ENCODE measurements around the gene GPBAR1. TPM values are rescaled to one million over a fixed set of nuclear protein-coding genes. Genes with fewer than 3 reads are reported as not detected.
A peak's percentile ranks its signal among the peaks of the same experiment; 100 is the strongest.

GPBAR1 gene
- total RNA-seq, 3 donors from 2014 or later, result 0.64 to 3.7 (median 3.3) TPM

- ATAC-seq, result peak; percentile 1
- intact Hi-C loops (cut with DNase I, micrococcal nuclease), result loop anchor here in 1 of 2 donors (5.0 kb wide), 1 partner anchor 111 kb away; no protein-coding TSS in a partner anchor
- H3K9me3 ChIP-seq, result no peaks in the 10 kb centered on the region
- TF ChIP-seq, protein P1, sequence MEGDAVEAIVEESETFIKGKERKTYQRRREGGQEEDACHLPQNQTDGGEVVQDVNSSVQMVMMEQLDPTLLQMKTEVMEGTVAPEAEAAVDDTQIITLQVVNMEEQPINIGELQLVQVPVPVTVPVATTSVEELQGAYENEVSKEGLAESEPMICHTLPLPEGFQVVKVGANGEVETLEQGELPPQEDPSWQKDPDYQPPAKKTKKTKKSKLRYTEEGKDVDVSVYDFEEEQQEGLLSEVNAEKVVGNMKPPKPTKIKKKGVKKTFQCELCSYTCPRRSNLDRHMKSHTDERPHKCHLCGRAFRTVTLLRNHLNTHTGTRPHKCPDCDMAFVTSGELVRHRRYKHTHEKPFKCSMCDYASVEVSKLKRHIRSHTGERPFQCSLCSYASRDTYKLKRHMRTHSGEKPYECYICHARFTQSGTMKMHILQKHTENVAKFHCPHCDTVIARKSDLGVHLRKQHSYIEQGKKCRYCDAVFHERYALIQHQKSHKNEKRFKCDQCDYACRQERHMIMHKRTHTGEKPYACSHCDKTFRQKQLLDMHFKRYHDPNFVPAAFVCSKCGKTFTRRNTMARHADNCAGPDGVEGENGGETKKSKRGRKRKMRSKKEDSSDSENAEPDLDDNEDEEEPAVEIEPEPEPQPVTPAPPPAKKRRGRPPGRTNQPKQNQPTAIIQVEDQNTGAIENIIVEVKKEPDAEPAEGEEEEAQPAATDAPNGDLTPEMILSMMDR (IDR thresholded peaks at IDR 0.05), result no peak
- H3K4me1 ChIP-seq (ENCODE audit: low read depth), result peaks cover 67% of the 10 kb centered on the region
- peak overlapping the region; percentile 68 for H3K4me3 ChIP-seq
- no peaks in the 10 kb centered on the region for H3K36me3 ChIP-seq (ENCODE audit: low read depth)
- DNase-seq, result peak in 1 of 3 donors; percentile 48
Observed at GRCh38 chr2:218291318-218292047, 30.7 kb downstream of the GPBAR1 start.

- peak; percentile 81 for ATAC-seq
- intact Hi-C loops (cut with DNase I, micrococcal nuclease), result loop anchor here in 1 of 2 donors (5.0 kb wide), 1 partner anchor 110 kb away; no protein-coding TSS in a partner anchor
Observed at GRCh38 chr2:218292048-218293014, 31.5 kb downstream of the GPBAR1 start, which contains the start of gene TMBIM1. TMBIM1 (minus strand) TSS chr2:218292503; CDS start chr2:218282141, 10,362 bp downstream.

DNA sequence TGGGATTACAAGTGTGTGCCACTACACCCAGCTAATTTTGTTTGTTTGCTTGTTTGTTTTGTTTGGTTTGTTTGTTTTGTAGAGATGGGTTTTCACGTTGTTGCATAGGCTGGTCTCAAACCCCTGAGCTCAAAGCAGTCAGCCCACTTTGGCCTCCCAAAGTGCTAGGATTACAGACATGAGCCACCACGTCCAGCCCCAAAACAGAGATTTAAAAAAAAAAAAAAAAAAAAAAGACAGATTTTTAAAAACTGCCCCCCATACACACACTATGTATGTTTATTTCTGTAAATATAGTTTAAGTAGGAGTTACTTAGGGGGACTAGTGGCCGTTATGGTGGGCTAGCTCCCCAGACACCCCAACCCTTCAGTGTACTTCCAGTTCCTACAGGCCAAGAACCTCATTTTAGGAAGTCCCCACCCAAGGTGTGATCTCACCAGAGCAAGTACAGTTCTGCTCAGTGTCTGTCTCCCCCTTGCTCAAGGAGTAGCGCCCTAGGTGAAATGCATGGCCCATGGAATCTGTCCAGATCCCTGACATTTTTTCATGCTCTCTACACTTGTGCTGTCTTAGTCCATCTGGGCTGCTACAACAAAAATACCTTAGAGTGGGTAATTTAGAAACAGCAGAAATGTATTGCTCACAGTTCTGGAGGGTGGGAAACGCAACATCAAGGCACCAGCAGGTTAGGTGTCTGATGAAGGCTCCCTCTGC lies 33.1 kb downstream of the GPBAR1 start:
- intact Hi-C loops (cut with DNase I, micrococcal nuclease), result loop anchor here in 1 of 2 donors (5.0 kb wide), 1 partner anchor 108 kb away; no protein-coding TSS in a partner anchor
- peak in 1 of 3 donors; percentile 40 for DNase-seq

More at GRCh38 chr2:218292048-218293014, 31.5 kb downstream of the GPBAR1 start, which contains the start of gene TMBIM1:
- Histone ChIP-seq H3K4me1 (ENCODE audit: low read depth) (peaks cover 58% of the 10 kb centered on the region), H3K9me3 (no peaks in the 10 kb centered on the region), H3K36me3 (ENCODE audit: low read depth) (no peaks in the 10 kb centered on the region), H3K4me3 (peak within 1 kb of the TSS; percentile 68)
- DNase-seq, result peak; percentile 87 to 90 (median 89)
- TF ChIP-seq, protein P1 (IDR thresholded peaks at IDR 0.05), result peak; percentile 88

DNA sequence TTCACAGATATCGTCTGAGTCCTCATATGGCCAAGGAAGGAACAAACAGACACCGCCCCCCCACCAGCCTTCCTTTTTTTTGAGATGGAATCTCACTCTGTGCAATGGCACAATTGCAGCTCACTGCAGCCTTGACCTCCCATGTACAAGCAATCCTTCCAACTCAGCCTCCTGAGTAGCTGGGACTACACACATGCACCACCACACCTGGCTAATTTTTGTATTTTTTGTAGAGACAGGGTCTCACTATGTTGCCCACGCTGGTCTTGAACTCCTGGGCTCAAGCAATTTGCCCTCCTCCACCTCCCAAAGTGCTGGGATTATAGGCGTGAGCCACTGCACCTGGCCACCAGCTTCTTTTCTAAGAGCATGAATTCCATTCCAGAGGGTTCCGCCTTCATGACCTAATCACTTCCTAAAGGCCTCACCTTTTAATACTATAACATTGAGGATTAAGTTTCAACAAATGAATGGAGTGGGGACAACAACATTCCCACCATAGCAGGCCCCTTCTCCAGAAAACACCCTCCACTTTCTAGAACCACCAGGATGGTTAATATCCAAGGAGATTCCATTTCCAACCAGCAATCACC lies 33.7 kb downstream of the GPBAR1 start:
- Histone ChIP-seq H3K36me3 (ENCODE audit: low read depth) (no peaks in the 10 kb centered on the region), H3K4me1 (ENCODE audit: low read depth) (peaks cover 41% of the 10 kb centered on the region), H3K9me3 (no peaks in the 10 kb centered on the region), H3K4me3 (no peak overlapping the region)
- TF ChIP-seq, protein P1 (IDR thresholded peaks at IDR 0.05), result no peak
- no peak for ATAC-seq
- intact Hi-C loops (cut with DNase I, micrococcal nuclease), result loop anchor here in 1 of 2 donors (5.0 kb wide), 1 partner anchor 108 kb away; no protein-coding TSS in a partner anchor
- DNase-seq, result no peak

More for the DNA sequence above, 33.1 kb downstream of the GPBAR1 start:
- Histone ChIP-seq H3K9me3 (no peaks in the 10 kb centered on the region), H3K36me3 (ENCODE audit: low read depth) (no peaks in the 10 kb centered on the region), H3K4me3 (no peak overlapping the region), H3K4me1 (ENCODE audit: low read depth) (peaks cover 45% of the 10 kb centered on the region)
- no peak for ATAC-seq
- TF ChIP-seq, protein P1 (IDR thresholded peaks at IDR 0.05), result no peak
